H1 (cell line): ENCODE results near the gene MYO1D. TPM values are rescaled to one million over a fixed set of nuclear protein-coding genes. Genes with fewer than 3 reads are reported as not detected.

ENCODE experiments used
- JUN ChIP-seq: IDR thresholded peaks from 2 replicates; pipeline ENCODE4 v1.6.1; 2011; ENCODE audit warnings: low read depth, mild to moderate bottlenecking, improper control_type of control experiment, low read length
- RAD21 ChIP-seq, 2 experiments: IDR thresholded peaks in 1 of 2; conservative IDR thresholded peaks in 1 of 2; 2 replicates each; pipeline ENCODE4 v1.6.1; 2011; ENCODE audit warnings: low read depth in 2 of 2, low read length in 2 of 2, improper control_type of control experiment in 1 of 2, inconsistent platforms in 1 of 2, mild to moderate bottlenecking in 1 of 2, moderate library complexity in 1 of 2
- TCF12 ChIP-seq: IDR thresholded peaks from 2 replicates; pipeline ENCODE4 v1.6.1; 2011; ENCODE audit warnings: low read depth, mild to moderate bottlenecking, low read length
- polyA plus RNA-seq, 7 experiments: library from polyadenylated mRNA; depleted of rRNA in 3 of 7; stranded (reverse) in 5 of 7; unstranded in 2 of 7; fragments of >200 nt in 5 of 7; fragments of 200-250 nt in 2 of 7; gene quantifications; 1 replicate in 5 of 7; 2 replicates in 1 of 7; 4 replicates in 1 of 7; pipeline versions ENCODE4 v1.2.1 to v1.2.3, GENCODE V29; 2011 to 2013; ENCODE audit warnings: missing spikeins in 2 of 7, mixed read lengths in 2 of 7
- total RNA-seq: library from RNA; stranded (reverse); fragmentation: NEBNext Ultra II Directional; extraction: Animal tissue kit (Norgen Biotek cat#: 25700); gene quantifications from 2 replicates; pipeline ENCODE4 v1.2.1, GENCODE V29; 2021

Gene MYO1D
- total and polyA plus RNA-seq, 2 of the 8 experiments (the other 6 are each of a cell fraction or from before 2014, with no cell fraction given), result 6.5 to 25.4 TPM

- no peak for TF ChIP-seq JUN
- no peak for TF ChIP-seq RAD21 (IDR thresholded peaks at IDR 0.05 in 1 of 2, conservative IDR thresholded peaks at IDR 0.05 in 1 of 2; ENCODE audit: low read depth in 2 of 2, low read length in 2 of 2)
- TF ChIP-seq TCF12, result no peak
- TF ChIP-seq, all 59 proteins: peak for 0
Observed at GRCh38 chr17:32757963-32758362, 119.0 kb downstream of the MYO1D start (continued).
